ENCODE data around the gene CITED1.

Gene CITED1

GRCh38 chrX:72270316-72270866 lies 35.3 kb downstream of the CITED1 start:
- DNase-seq (ENCODE audit: low read depth): no peak

DNA sequence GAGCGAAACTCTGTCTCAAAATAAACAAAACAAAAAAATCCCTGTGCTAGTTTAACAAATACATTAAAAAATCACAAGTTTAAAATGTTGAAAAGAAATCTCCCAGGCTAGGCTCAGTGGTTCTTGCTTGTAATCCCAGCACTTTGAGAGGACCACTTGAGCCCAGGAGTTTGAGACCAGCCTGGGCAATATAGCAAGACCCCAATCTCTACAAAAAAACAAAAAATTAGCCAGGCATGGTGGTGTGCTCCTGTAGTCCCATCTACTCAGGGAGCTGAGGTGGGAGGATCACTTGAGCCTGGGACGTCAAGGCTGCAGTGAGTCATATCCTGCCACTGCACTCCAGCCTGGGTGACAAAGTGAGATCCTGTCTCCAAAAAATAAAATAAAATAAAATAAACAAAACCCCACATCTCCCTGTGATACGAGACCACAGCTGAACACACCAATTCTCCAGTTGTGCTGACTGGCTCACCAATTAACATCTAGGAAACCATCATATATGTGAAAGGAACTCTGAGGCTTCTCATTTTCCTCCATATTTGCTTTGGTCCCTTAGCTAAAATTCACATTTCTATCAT lies 36.0 kb downstream of the CITED1 start:
- DNase-seq (ENCODE audit: low read depth): no peak

DNA sequence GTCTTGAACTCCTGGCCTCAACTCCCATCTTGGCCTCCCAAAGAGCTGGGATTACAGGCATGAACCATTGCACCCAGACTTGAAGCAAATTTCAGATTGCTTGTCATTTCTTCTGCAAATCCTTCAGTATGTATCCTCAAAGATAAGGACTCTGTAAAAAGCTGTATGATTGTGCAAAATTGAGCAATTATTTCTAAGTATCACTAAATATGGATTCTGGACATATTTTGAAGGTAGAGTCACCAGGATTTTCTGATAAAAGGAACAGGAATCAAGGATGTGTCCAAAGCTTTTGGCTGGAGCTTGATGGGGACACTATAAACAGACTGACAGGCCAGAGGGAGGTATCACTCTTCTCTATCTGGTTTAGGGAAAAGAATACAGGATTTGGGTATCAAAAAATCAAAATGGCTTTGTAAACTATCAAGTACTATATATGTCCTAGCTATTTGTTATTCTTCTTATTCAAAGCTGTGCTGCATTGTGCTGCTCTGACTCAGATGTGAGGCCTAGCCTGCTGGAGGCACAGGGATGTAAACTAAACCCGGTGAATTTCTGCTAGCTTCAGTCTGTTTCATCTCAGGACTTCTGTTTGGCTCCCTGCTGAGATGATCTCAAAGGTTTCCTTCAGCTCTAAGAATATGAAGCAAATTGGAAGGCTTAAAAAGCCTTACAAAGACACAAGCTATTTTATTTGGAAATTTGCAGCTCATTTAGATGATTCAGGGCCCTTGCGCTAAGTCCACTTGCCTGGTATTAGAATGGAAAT lies 36.9 kb downstream of the CITED1 start:
- no peak for DNase-seq (ENCODE audit: low read depth)

DNA sequence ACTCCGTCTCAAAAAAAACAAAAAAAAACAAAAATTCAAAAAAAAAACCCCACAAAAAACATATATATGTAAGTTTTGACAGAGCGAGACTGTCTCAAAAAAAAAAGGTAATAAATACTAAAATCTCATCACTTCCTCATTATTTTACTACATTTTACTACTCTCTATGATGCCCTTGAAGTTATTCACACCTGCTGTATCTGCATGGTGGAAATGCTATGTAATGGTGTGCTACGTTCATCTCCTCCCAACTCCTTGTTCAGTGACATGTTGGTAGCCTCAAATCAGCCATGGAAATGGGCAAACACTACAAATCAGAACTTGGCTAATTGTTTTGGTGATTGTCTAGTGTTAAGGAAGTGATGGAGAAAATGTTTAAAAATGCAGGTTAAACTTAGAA lies 40.5 kb downstream of the CITED1 start:
- no peak for DNase-seq (ENCODE audit: low read depth)

GRCh38 chrX:72262077-72262476 lies 43.6 kb downstream of the CITED1 start:
- DNase-seq (ENCODE audit: low read depth): no peak

DNA sequence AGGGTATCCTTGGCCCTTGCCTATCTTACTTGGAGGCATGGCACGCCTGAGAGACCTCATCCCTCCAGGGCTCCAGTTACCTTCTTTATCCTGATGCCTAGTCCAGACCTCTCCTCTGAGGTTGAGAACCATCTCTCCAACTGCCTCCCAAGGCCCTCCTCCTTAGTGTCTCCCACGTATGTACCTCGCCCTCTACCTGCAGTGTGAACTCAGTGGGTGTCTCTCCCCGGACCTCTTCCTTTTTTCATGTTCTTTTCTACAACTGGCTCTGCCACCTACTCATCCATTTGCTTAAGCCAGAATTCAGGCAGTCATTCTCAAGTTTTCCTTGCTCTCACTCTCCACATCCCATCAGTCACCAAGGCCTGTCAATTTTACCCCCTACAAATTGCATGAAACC lies 45.3 kb downstream of the CITED1 start:
- DNase-seq (ENCODE audit: low read depth): no peak

GRCh38 chrX:72258174-72258573 lies 47.5 kb downstream of the CITED1 start:
- no peak for DNase-seq (ENCODE audit: low read depth)

GRCh38 chrX:72255864-72256263 lies 49.9 kb downstream of the CITED1 start:
- no peak for DNase-seq (ENCODE audit: low read depth)

DNA sequence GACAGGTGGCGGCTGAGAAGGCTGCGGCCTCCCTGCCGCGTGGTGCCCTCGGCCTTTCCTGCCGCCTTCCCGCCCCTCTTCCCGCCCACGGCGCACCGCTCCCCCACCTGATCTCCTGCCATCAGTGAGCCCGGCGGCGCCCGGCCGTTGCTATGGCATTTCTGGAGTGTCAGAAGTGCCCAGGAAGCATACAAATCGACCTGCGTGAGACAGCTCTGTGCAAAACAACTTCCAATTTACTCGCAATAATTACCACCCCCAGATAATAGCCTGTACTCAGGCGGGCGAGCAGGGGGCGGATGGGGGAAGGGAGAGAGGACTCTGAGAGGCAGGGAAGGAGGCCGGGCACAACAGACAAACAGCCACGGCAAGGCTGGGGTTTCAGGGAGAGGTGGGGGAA lies 50.3 kb downstream of the CITED1 start:
- DNase-seq (ENCODE audit: low read depth): no peak

DNA sequence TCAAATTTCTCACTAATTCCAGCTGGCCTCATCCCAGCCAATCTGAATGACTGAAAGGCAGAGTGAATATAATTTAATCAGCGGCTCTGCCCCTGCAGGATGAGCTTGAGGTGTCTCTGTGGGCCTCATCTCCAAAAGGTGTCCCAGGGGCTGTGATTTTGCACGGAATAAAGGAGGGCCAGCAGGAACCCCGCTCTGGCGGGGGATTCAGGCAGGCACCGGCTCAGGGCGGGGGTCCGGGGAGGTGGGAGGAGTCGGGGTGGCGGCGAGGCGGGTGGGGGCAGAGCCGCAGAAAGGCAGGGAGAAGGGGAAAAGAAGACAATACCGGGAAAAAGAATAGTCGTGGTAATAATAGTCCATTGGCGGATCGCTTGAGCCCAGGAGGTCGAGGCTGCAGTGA lies 50.9 kb downstream of the CITED1 start:
- no peak for DNase-seq (ENCODE audit: low read depth)

GRCh38 chrX:72253686-72254085 lies 52.0 kb downstream of the CITED1 start:
- no peak for DNase-seq (ENCODE audit: low read depth)

Measured in stimulated activated CD8-positive, alpha-beta memory T cell treated with anti-CD3 and anti-CD28 coated beads, Interleukin-12 subunit alpha, Interleukin-12 subunit beta, amount 100 ng/mL, for 4 hours (primary cell).